HG03354 (cell line): ENCODE measurements around the gene INHBC.
A peak's percentile ranks its signal among the peaks of the same experiment; 100 is the strongest.

Source experiments
- ATAC-seq: cut with Tn5 transposase; IDR thresholded peaks from one replicate; pipeline ENCODE4 v1.9.1; 2021; ENCODE audit warnings: mild to moderate bottlenecking; ENCODE audit not compliant: unreplicated experiment, poor library complexity, severe bottlenecking

Gene INHBC

GRCh38 chr12:57465030-57465746 lies 30.6 kb downstream of the INHBC start:
- ATAC-seq = no peak

GRCh38 chr12:57465747-57466505 lies 31.3 kb downstream of the INHBC start:
- ATAC-seq = no peak

- no peak for ATAC-seq
Measured at GRCh38 chr12:57467212-57467874, 32.8 kb downstream of the INHBC start.

GRCh38 chr12:57467915-57468314 lies 33.3 kb downstream of the INHBC start:
- ATAC-seq = no peak

- no peak for ATAC-seq
Measured at GRCh38 chr12:57469296-57470164, 34.9 kb downstream of the INHBC start.

GRCh38 chr12:57470286-57470969 lies 35.8 kb downstream of the INHBC start:
- ATAC-seq = no peak

- no peak for ATAC-seq
Measured at GRCh38 chr12:57470970-57471656, 36.5 kb downstream of the INHBC start.

- no peak for ATAC-seq
Measured at GRCh38 chr12:57471661-57472060, 37.1 kb downstream of the INHBC start.

- ATAC-seq = no peak
Measured at GRCh38 chr12:57472391-57472790, 37.8 kb downstream of the INHBC start.

GRCh38 chr12:57473392-57473791 lies 38.8 kb downstream of the INHBC start:
- ATAC-seq = no peak

GRCh38 chr12:57473886-57474285 lies 39.3 kb downstream of the INHBC start:
- ATAC-seq = no peak

GRCh38 chr12:57474430-57474829 lies 39.8 kb downstream of the INHBC start:
- no peak for ATAC-seq

GRCh38 chr12:57474862-57475261 lies 40.3 kb downstream of the INHBC start:
- no peak for ATAC-seq

GRCh38 chr12:57475271-57476161 lies 40.9 kb downstream of the INHBC start:
- peak; percentile 13 for ATAC-seq

GRCh38 chr12:57476162-57476992 lies 41.8 kb downstream of the INHBC start:
- ATAC-seq = peak; percentile 42

- ATAC-seq = no peak
Measured at GRCh38 chr12:57476993-57477709, 42.6 kb downstream of the INHBC start.
